ENCODE results near the gene SF3B2. TPM values are rescaled to one million over a fixed set of nuclear protein-coding genes. Genes with fewer than 3 reads are reported as not detected.
"Not testable (repeated sequence)": the region's sequence is repeated elsewhere in the genome, so short reads cannot be mapped to it uniquely, and the experiment has no call there.

Gene SF3B2
- total RNA-seq, 1 experiment from 2014 or later = 334 TPM

GRCh38 chr11:66080055-66080817, 28.1 kb downstream of the SF3B2 start:
- Histone ChIP-seq H3K27me3 (replicated peaks) (no peaks in the 10 kb centered on the region), H3K4me3 (no peak overlapping the region), H3K9me3 (replicated peaks) (no peaks in the 10 kb centered on the region), H3K36me3 (peaks cover 39% of the 10 kb centered on the region), H3K27ac (peak overlapping the region; percentile 69), H3K4me1 (replicated peaks) (peaks cover 77% of the 10 kb centered on the region)
- peak; percentile 75 to 89 for DNase-seq (ENCODE audit: low read depth in 1 of 2, low spot score in 2 of 2)

GRCh38 chr11:66081505-66081904, 29.3 kb downstream of the SF3B2 start:
- Histone ChIP-seq H3K4me3 (no peak overlapping the region), H3K9me3 (replicated peaks) (no peaks in the 10 kb centered on the region), H3K36me3 (peaks cover 30% of the 10 kb centered on the region), H3K27ac (peak overlapping the region; percentile 69), H3K4me1 (replicated peaks) (peaks cover 71% of the 10 kb centered on the region), H3K27me3 (replicated peaks) (no peaks in the 10 kb centered on the region)
- DNase-seq (ENCODE audit: low read depth in 1 of 2, low spot score in 2 of 2) = peak; percentile 59 to 63

- Histone ChIP-seq H3K9me3 (replicated peaks) (no peaks in the 10 kb centered on the region), H3K4me3 (no peak overlapping the region), H3K4me1 (replicated peaks) (peaks cover 57% of the 10 kb centered on the region), H3K36me3 (peaks cover 21% of the 10 kb centered on the region), H3K27ac (no peak overlapping the region), H3K27me3 (replicated peaks) (no peaks in the 10 kb centered on the region)
- peak; percentile 37 to 43 for DNase-seq (ENCODE audit: low read depth in 1 of 2, low spot score in 2 of 2)
Measured at GRCh38 chr11:66082946-66083698, 31.0 kb downstream of the SF3B2 start.

GRCh38 chr11:66083767-66084166, 31.6 kb downstream of the SF3B2 start:
- Histone ChIP-seq H3K27ac (no peak overlapping the region), H3K9me3 (replicated peaks) (no peaks in the 10 kb centered on the region), H3K36me3 (peaks cover 17% of the 10 kb centered on the region), H3K4me3 (no peak overlapping the region), H3K27me3 (replicated peaks) (no peaks in the 10 kb centered on the region), H3K4me1 (replicated peaks) (peaks cover 50% of the 10 kb centered on the region)
- peak in 1 of 2 experiments; percentile 28 for DNase-seq (ENCODE audit: low read depth in 1 of 2, low spot score in 2 of 2)

- peaks cover 16% of the 10 kb centered on the region for H3K36me3 ChIP-seq
- no peaks in the 10 kb centered on the region for H3K9me3 ChIP-seq (replicated peaks)
- no peak for DNase-seq (ENCODE audit: low read depth in 1 of 2, low spot score in 2 of 2)
- H3K27ac ChIP-seq = no peak overlapping the region
- no peak overlapping the region for H3K4me3 ChIP-seq
- H3K27me3 ChIP-seq (replicated peaks) = no peaks in the 10 kb centered on the region
- H3K4me1 ChIP-seq (replicated peaks) = peaks cover 39% of the 10 kb centered on the region
Measured at GRCh38 chr11:66084821-66085475, 32.8 kb downstream of the SF3B2 start.

- Histone ChIP-seq H3K27me3 (replicated peaks) (no peaks in the 10 kb centered on the region), H3K4me3 (no peak overlapping the region), H3K4me1 (replicated peaks) (peaks cover 16% of the 10 kb centered on the region), H3K27ac (no peak overlapping the region), H3K9me3 (replicated peaks) (no peaks in the 10 kb centered on the region), H3K36me3 (peaks cover 6% of the 10 kb centered on the region)
- DNase-seq (ENCODE audit: low read depth in 1 of 2, low spot score in 2 of 2) = peak in 1 of 2 experiments; percentile 30
Measured at GRCh38 chr11:66087148-66087908, 35.2 kb downstream of the SF3B2 start.

- H3K4me3 ChIP-seq = no peak overlapping the region
- no peaks in the 10 kb centered on the region for H3K27me3 ChIP-seq (replicated peaks)
- DNase-seq (ENCODE audit: low read depth in 1 of 2, low spot score in 2 of 2) = no peak
- peaks cover under 1% of the 10 kb centered on the region; the same call in 1 of the 2 replicates for H3K4me1 ChIP-seq (replicated peaks)
- H3K9me3 ChIP-seq (replicated peaks) = no peaks in the 10 kb centered on the region
- peaks cover 9% of the 10 kb centered on the region for H3K36me3 ChIP-seq
- no peak overlapping the region for H3K27ac ChIP-seq
Measured at GRCh38 chr11:66089067-66089466, 36.9 kb downstream of the SF3B2 start.

GRCh38 chr11:66090288-66090687, 38.1 kb downstream of the SF3B2 start:
- no peaks in the 10 kb centered on the region for H3K27me3 ChIP-seq (replicated peaks)
- no peak for DNase-seq (ENCODE audit: low read depth in 1 of 2, low spot score in 2 of 2)
- H3K36me3 ChIP-seq = peaks cover 10% of the 10 kb centered on the region
- H3K9me3 ChIP-seq (replicated peaks) = no peaks in the 10 kb centered on the region
- no peaks in the 10 kb centered on the region for H3K4me1 ChIP-seq (replicated peaks)
- no peak overlapping the region for H3K27ac ChIP-seq
- H3K4me3 ChIP-seq = no peak overlapping the region

GRCh38 chr11:66092125-66092524, 40.0 kb downstream of the SF3B2 start:
- H3K4me1 ChIP-seq (replicated peaks); H3K9me3 ChIP-seq (replicated peaks); H3K27ac ChIP-seq; H3K4me3 ChIP-seq; DNase-seq (ENCODE audit: low read depth in 1 of 2, low spot score in 2 of 2); H3K27me3 ChIP-seq (replicated peaks): not testable (repeated sequence)
- peaks cover 15% of the 10 kb centered on the region for H3K36me3 ChIP-seq

GRCh38 chr11:66099746-66100145, 47.6 kb downstream of the SF3B2 start:
- not testable (repeated sequence) for H3K9me3 ChIP-seq (replicated peaks); H3K4me1 ChIP-seq (replicated peaks); H3K4me3 ChIP-seq; H3K27me3 ChIP-seq (replicated peaks); DNase-seq (ENCODE audit: low read depth in 1 of 2, low spot score in 2 of 2); H3K27ac ChIP-seq
- peaks cover 34% of the 10 kb centered on the region for H3K36me3 ChIP-seq

GRCh38 chr11:66100272-66101065, 48.3 kb downstream of the SF3B2 start:
- H3K9me3 ChIP-seq (replicated peaks) = no peaks in the 10 kb centered on the region
- no peaks in the 10 kb centered on the region for H3K27me3 ChIP-seq (replicated peaks)
- peaks cover 11% of the 10 kb centered on the region for H3K4me1 ChIP-seq (replicated peaks)
- peaks cover 31% of the 10 kb centered on the region for H3K36me3 ChIP-seq
- no peak overlapping the region for H3K4me3 ChIP-seq
- no peak for DNase-seq (ENCODE audit: low read depth in 1 of 2, low spot score in 2 of 2)
- H3K27ac ChIP-seq = no peak overlapping the region

- Histone ChIP-seq H3K27me3 (replicated peaks) (no peaks in the 10 kb centered on the region), H3K4me1 (replicated peaks) (peaks cover 11% of the 10 kb centered on the region), H3K4me3 (no peak overlapping the region), H3K9me3 (replicated peaks) (no peaks in the 10 kb centered on the region), H3K27ac (no peak overlapping the region), H3K36me3 (peaks cover 30% of the 10 kb centered on the region)
- DNase-seq (ENCODE audit: low read depth in 1 of 2, low spot score in 2 of 2) = no peak
Measured at GRCh38 chr11:66101066-66101464, 48.9 kb downstream of the SF3B2 start.

All from SJSA1 (cell line).